Measurements from ENCODE around the gene NTHL1. TPM values are rescaled to one million over a fixed set of nuclear protein-coding genes. Genes with fewer than 3 reads are reported as not detected.
A peak's percentile ranks its signal among the peaks of the same experiment; 100 is the strongest.

NTHL1 gene
- total and polyA plus RNA-seq, 2 of the 13 experiments (the other 11 are each of a cell fraction or from before 2014, with no cell fraction given), result 47.5 to 64.9 TPM

DNA sequence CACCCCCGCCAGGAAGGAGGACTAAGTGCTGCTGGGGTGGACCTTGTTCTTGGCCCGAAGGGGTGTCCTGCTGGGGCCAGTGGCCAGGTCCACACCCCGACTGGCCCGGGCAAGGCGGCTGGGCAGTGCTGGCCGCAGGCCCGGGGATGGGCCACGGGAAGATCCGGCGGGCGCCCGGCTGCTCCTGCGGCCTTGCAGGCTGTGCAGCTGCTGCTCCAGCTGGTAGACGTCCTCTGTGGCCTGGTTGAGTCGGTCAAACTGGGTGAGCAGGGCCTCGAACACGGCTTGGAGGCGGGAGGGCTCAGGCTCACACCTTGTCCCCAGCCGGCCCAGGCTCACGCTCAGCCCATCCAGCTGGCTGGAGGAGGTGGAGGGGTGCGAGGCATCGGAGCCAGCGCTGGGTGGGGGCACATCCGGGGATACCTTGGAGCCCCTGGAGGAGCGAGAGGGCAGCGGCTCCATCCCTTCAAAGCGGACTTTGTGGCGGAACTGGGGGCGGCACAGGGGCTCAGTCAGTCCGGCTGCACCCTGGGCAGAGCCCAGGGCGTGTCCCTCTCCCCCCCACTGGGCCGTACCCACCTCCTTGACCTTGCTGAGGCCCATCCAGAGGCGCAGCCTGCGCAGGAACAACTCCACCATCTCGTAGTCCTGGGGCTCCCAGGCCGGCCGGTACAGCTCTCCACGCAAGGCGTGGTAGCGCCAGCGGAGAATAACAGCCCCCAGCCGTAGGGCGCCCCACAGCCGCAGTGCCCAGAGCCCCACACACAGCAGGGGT, 42.3 kb upstream of the NTHL1 start:
- ATAC-seq (no peak), DNase-seq (ENCODE audit: low spot score) (no peak), FAIRE-seq (no peak)
- no peak overlapping the region for H3K27ac ChIP-seq (ENCODE audit: extremely low read length, insufficient read depth, low read length)
- POLR2A ChIA-PET, result no interaction called here
- no CpG with 5 or more reads among the region's 44 CpGs for WGBS (ENCODE audit: low lambda C conversion rate)
- no peaks in the 10 kb centered on the region for H4K20me1 ChIP-seq (ENCODE audit: insufficient read depth, low read length)
- H3K4me1 ChIP-seq (ENCODE audit: insufficient read depth, low read length), result no peaks in the 10 kb centered on the region
- H3K27me3 ChIP-seq (ENCODE audit: control insufficient read depth in 1 of 2, insufficient read depth in 2 of 2, low read length in 2 of 2), result no peaks in the 10 kb centered on the region
- no peak overlapping the region for H3K4me3 ChIP-seq (replicated peaks in 1 of 3; ENCODE audit: insufficient read depth in 1 of 3, low read depth in 2 of 3, low read length in 3 of 3)
- intact Hi-C loops (cut with micrococcal nuclease; ENCODE audit: unreplicated experiment), result no loop called here
- CTCF ChIA-PET (ENCODE audit: low intra/inter-chr PET ratio, low total read pairs), result no interaction called here
- in situ Hi-C loops (cut with HindIII; ENCODE audit: extremely low pct_ligation_motif_present, low pct_unique_long_range_greater_than_20kb), result loop anchor here (5.0 to 10.0 kb wide), 2 partner anchors 55 to 68 kb away; partner anchors contain the start of gene RAB26
- no peaks in the 10 kb centered on the region for H3K9me3 ChIP-seq (ENCODE audit: low read length)
- H3K9ac ChIP-seq (ENCODE audit: insufficient read depth, low read depth, low read length), result no peak overlapping the region
- H3K79me2 ChIP-seq (ENCODE audit: insufficient read depth, low read length), result no peaks in the 10 kb centered on the region
- peaks cover 11 to 34% of the 10 kb centered on the region in 2 experiments; a peak in 4 of 5 replicates for H3K36me3 ChIP-seq (replicated peaks in 1 of 2; ENCODE audit: control insufficient read depth in 1 of 2, insufficient read depth in 2 of 2, low read length in 2 of 2)
- H2AFZ ChIP-seq (ENCODE audit: low read length), result no peak overlapping the region
- no peak overlapping the region for H3K4me2 ChIP-seq (ENCODE audit: low read depth, low read length)
- TSS peak; percentile 42 for BruUV-seq (replicated peaks)
- TF ChIP-seq TERF1 (CRISPR knock-in tag; IDR thresholded peaks at IDR 0.05) (no peak), ZNF205 (CRISPR knock-in tag; IDR thresholded peaks at IDR 0.05) (no peak), AGO2 (optimal IDR thresholded peaks at IDR 0.05; ENCODE audit: low read depth, low read length) (peak; percentile 9), ZGPAT (CRISPR knock-in tag; IDR thresholded peaks at IDR 0.05) (no peak), ZNF83 (CRISPR knock-in tag; IDR thresholded peaks at IDR 0.05; ENCODE audit: borderline replicate concordance) (no peak), POLR2G (IDR thresholded peaks at IDR 0.05; ENCODE audit: low read depth, low read length) (peak; percentile 15; the same call in 1 of the 2 replicates), HNF4G (IDR thresholded peaks at IDR 0.05; ENCODE audit: borderline replicate concordance, low read depth, low read length) (no peak), HNF4G (CRISPR knock-in tag; IDR thresholded peaks at IDR 0.05; ENCODE audit: borderline replicate concordance, low read depth) (no peak), NFATC3 (CRISPR knock-in tag; IDR thresholded peaks at IDR 0.05) (no peak)
- TF ChIP-seq, protein P1, sequence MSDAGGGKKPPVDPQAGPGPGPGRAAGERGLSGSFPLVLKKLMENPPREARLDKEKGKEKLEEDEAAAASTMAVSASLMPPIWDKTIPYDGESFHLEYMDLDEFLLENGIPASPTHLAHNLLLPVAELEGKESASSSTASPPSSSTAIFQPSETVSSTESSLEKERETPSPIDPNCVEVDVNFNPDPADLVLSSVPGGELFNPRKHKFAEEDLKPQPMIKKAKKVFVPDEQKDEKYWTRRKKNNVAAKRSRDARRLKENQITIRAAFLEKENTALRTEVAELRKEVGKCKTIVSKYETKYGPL (CRISPR knock-in tag; IDR thresholded peaks at IDR 0.05), result no peak
- TF ChIP-seq, protein P2, sequence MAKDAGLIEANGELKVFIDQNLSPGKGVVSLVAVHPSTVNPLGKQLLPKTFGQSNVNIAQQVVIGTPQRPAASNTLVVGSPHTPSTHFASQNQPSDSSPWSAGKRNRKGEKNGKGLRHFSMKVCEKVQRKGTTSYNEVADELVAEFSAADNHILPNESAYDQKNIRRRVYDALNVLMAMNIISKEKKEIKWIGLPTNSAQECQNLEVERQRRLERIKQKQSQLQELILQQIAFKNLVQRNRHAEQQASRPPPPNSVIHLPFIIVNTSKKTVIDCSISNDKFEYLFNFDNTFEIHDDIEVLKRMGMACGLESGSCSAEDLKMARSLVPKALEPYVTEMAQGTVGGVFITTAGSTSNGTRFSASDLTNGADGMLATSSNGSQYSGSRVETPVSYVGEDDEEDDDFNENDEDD (CRISPR knock-in tag; IDR thresholded peaks at IDR 0.05; ENCODE audit: borderline replicate concordance), result no peak
- TF ChIP-seq, protein P3, sequence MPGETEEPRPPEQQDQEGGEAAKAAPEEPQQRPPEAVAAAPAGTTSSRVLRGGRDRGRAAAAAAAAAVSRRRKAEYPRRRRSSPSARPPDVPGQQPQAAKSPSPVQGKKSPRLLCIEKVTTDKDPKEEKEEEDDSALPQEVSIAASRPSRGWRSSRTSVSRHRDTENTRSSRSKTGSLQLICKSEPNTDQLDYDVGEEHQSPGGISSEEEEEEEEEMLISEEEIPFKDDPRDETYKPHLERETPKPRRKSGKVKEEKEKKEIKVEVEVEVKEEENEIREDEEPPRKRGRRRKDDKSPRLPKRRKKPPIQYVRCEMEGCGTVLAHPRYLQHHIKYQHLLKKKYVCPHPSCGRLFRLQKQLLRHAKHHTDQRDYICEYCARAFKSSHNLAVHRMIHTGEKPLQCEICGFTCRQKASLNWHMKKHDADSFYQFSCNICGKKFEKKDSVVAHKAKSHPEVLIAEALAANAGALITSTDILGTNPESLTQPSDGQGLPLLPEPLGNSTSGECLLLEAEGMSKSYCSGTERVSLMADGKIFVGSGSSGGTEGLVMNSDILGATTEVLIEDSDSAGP (CRISPR knock-in tag; IDR thresholded peaks at IDR 0.05; ENCODE audit: borderline replicate concordance), result 0 out of 2 replicates have a peak, but pooled peaks have one; percentile 30
